Neural cell (in vitro differentiated cells): ENCODE measurements around the gene TPCN1. TPM values are rescaled to one million over a fixed set of nuclear protein-coding genes. Genes with fewer than 3 reads are reported as not detected.

Experiments used
- H2AFZ ChIP-seq: fragments of 200-600, 300-800 bp; sonication (generic), shearing (Covaris generic); 2 replicates; pipeline ENCODE4 v1.6.0; 2014; ENCODE audit warnings: low read depth, mild to moderate bottlenecking, antibody characterized with exemption, low read length, moderate library complexity
- H3F3A ChIP-seq: fragments of 200-600 bp; shearing (Covaris generic); 2 replicates; pipeline ENCODE4 v1.6.1; 2016; ENCODE audit warnings: mild to moderate bottlenecking, moderate library complexity, mixed read lengths, antibody characterized with exemption, low read length; ENCODE audit not compliant: insufficient read depth, poor library complexity, severe bottlenecking
- H3K27ac ChIP-seq: fragments of 200-600, 300-800 bp; sonication (generic), shearing (Covaris generic); 2 replicates; pipeline ENCODE4 v1.5.1; 2014; ENCODE audit warnings: mild to moderate bottlenecking, low read length, moderate library complexity
- H3K27me3 ChIP-seq: fragments of 300-800, 200-600 bp; sonication (generic), shearing (Covaris generic); 2 replicates; pipeline ENCODE4 v1.6.0; 2014; ENCODE audit warnings: mild to moderate bottlenecking, low read depth, low read length, moderate library complexity; ENCODE audit not compliant: insufficient read depth
- H3K36me3 ChIP-seq: fragments of 300-800, 200-600 bp; sonication (generic), shearing (Covaris generic); 2 replicates; pipeline ENCODE4 v1.5.1; 2014; ENCODE audit warnings: mild to moderate bottlenecking, antibody characterized with exemption, low read length, moderate library complexity; ENCODE audit not compliant: insufficient read depth
- H3K4me2 ChIP-seq: fragments of 300-800, 200-600 bp; sonication (generic), shearing (Covaris generic); 2 replicates; pipeline ENCODE4 v1.6.0; 2014; ENCODE audit warnings: mild to moderate bottlenecking, low read length
- H3K4me3 ChIP-seq: fragments of 300-800, 200-600 bp; sonication (generic), shearing (Covaris generic); 2 replicates; pipeline ENCODE4 v1.5.1; 2014; ENCODE audit warnings: mild to moderate bottlenecking, low read length, moderate library complexity
- H3K79me2 ChIP-seq: fragments of 200-600 bp; shearing (Covaris generic); replicated peaks from 2 replicates; pipeline ENCODE4 v1.6.0; 2014; ENCODE audit warnings: mild to moderate bottlenecking, low read length, moderate library complexity; ENCODE audit not compliant: insufficient read depth
- H3K9ac ChIP-seq: fragments of 300-800, 200-600 bp; sonication (generic), shearing (Covaris generic); 2 replicates; pipeline ENCODE4 v1.6.1; 2016; ENCODE audit warnings: mild to moderate bottlenecking, low read length, mixed read lengths
- H3K9me2 ChIP-seq: fragments of 200-600 bp; shearing (Covaris generic); 2 replicates; pipeline ENCODE4 v1.6.1; 2016; ENCODE audit warnings: mild to moderate bottlenecking, low read length, mixed read lengths; ENCODE audit not compliant: insufficient read depth
- H3K9me3 ChIP-seq: fragments of 200-600, 300-800 bp; sonication (generic), shearing (Covaris generic); 2 replicates; pipeline ENCODE4 v1.6.1; 2016; ENCODE audit warnings: mild to moderate bottlenecking, mixed run types, low read length, moderate library complexity, mixed read lengths
- H4K20me1 ChIP-seq: fragments of 200-600 bp; shearing (Covaris generic); 2 replicates; pipeline ENCODE4 v1.6.1; 2016; ENCODE audit warnings: mild to moderate bottlenecking, mixed run types; ENCODE audit not compliant: insufficient read depth
- EP300 ChIP-seq: fragments of 450-650 bp; conservative IDR thresholded peaks from 2 replicates; pipeline ENCODE4 v1.6.1; 2014; ENCODE audit warnings: antibody characterized with exemption, mild to moderate bottlenecking, moderate library complexity; ENCODE audit not compliant: poor library complexity, severe bottlenecking
- EZH2 ChIP-seq: fragments of 200-600, 300-800 bp; shearing (Covaris generic), sonication (generic); IDR thresholded peaks from 2 replicates; pipeline ENCODE4 v1.6.1; 2014; ENCODE audit warnings: antibody characterized with exemption, low read length, borderline replicate concordance, mild to moderate bottlenecking; ENCODE audit not compliant: insufficient read depth, poor library complexity, severe bottlenecking
- MXI1 ChIP-seq: fragments of 450-650 bp; conservative IDR thresholded peaks from 2 replicates; pipeline ENCODE4 v1.6.1; 2014; ENCODE audit warnings: antibody characterized with exemption, mild to moderate bottlenecking; ENCODE audit not compliant: poor library complexity, severe bottlenecking
- POLR2AphosphoS5 ChIP-seq: IDR thresholded peaks from 2 replicates; pipeline ENCODE4 v1.6.1; 2012
- RAD21 ChIP-seq: fragments of 450-650 bp; conservative IDR thresholded peaks from 2 replicates; pipeline ENCODE4 v1.6.1; 2014; ENCODE audit warnings: antibody characterized with exemption, mild to moderate bottlenecking, moderate library complexity
- REST ChIP-seq: IDR thresholded peaks from 2 replicates; pipeline ENCODE4 v1.6.1; 2012; ENCODE audit warnings: borderline replicate concordance
- SMC3 ChIP-seq: fragments of 450-650 bp; conservative IDR thresholded peaks from 2 replicates; pipeline ENCODE4 v1.6.1; 2014; ENCODE audit warnings: antibody characterized with exemption, mild to moderate bottlenecking, moderate library complexity; ENCODE audit not compliant: poor library complexity
- TAF1 ChIP-seq: IDR thresholded peaks from 2 replicates; pipeline ENCODE4 v1.6.1; 2012; ENCODE audit warnings: low read depth
- polyA plus RNA-seq: library from polyadenylated mRNA; depleted of rRNA; stranded (reverse); fragments of >200 nt; gene quantifications from 2 replicates; pipeline ENCODE4 v1.2.3, GENCODE V29; 2014
- TF ChIP-seq, protein P1 (sequence below): fragments of 450-650 bp; IDR thresholded peaks from 2 replicates; pipeline ENCODE4 v1.5.1; 2014; ENCODE audit warnings: antibody characterized with exemption, mild to moderate bottlenecking, moderate library complexity; ENCODE audit not compliant: poor library complexity, severe bottlenecking

Gene TPCN1
- polyA plus RNA-seq, 1 donor from 2014 or later: 4.0 TPM

- H3K79me2 ChIP-seq: no peaks in the 10 kb centered on the region
- H3K9me2 ChIP-seq: no peaks in the 10 kb centered on the region
- H3K36me3 ChIP-seq: no peaks in the 10 kb centered on the region
- TF ChIP-seq SMC3 (no peak), REST (no peak), MXI1 (no peak), EP300 (no peak), RAD21 (no peak), EZH2 (no peak), TAF1 (no peak), POLR2AphosphoS5 (no peak)
- TF ChIP-seq, protein P1, sequence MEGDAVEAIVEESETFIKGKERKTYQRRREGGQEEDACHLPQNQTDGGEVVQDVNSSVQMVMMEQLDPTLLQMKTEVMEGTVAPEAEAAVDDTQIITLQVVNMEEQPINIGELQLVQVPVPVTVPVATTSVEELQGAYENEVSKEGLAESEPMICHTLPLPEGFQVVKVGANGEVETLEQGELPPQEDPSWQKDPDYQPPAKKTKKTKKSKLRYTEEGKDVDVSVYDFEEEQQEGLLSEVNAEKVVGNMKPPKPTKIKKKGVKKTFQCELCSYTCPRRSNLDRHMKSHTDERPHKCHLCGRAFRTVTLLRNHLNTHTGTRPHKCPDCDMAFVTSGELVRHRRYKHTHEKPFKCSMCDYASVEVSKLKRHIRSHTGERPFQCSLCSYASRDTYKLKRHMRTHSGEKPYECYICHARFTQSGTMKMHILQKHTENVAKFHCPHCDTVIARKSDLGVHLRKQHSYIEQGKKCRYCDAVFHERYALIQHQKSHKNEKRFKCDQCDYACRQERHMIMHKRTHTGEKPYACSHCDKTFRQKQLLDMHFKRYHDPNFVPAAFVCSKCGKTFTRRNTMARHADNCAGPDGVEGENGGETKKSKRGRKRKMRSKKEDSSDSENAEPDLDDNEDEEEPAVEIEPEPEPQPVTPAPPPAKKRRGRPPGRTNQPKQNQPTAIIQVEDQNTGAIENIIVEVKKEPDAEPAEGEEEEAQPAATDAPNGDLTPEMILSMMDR: no peak
- H3K9ac ChIP-seq: no peak overlapping the region
- no peak overlapping the region for H3K4me3 ChIP-seq
- H3F3A ChIP-seq: no peaks in the 10 kb centered on the region
- H2AFZ ChIP-seq: no peak overlapping the region
- peaks cover 6% of the 10 kb centered on the region for H3K9me3 ChIP-seq
- no peaks in the 10 kb centered on the region for H4K20me1 ChIP-seq
- H3K27ac ChIP-seq: no peak overlapping the region
- no peak overlapping the region for H3K4me2 ChIP-seq
- no peaks in the 10 kb centered on the region for H3K27me3 ChIP-seq
Measured at GRCh38 chr12:113233967-113234366, 12.7 kb downstream of the TPCN1 start.

- Histone ChIP-seq H3K9me3 (peaks cover 6% of the 10 kb centered on the region), H3K9me2 (no peaks in the 10 kb centered on the region), H3K4me2 (no peak overlapping the region), H3K79me2 (no peaks in the 10 kb centered on the region), H3K9ac (no peak overlapping the region), H3K36me3 (no peaks in the 10 kb centered on the region), H3K27me3 (no peaks in the 10 kb centered on the region), H3F3A (no peaks in the 10 kb centered on the region), H3K4me3 (no peak overlapping the region), H2AFZ (no peak overlapping the region), H3K27ac (no peak overlapping the region), H4K20me1 (no peaks in the 10 kb centered on the region)
- TF ChIP-seq SMC3: no peak
Measured at GRCh38 chr12:113234483-113234882, 13.2 kb downstream of the TPCN1 start.

- H3K36me3 ChIP-seq: no peaks in the 10 kb centered on the region
- no peak overlapping the region for H3K4me2 ChIP-seq
- H3K27me3 ChIP-seq: no peaks in the 10 kb centered on the region
- no peaks in the 10 kb centered on the region for H3K9me2 ChIP-seq
- no peaks in the 10 kb centered on the region for H3K79me2 ChIP-seq
- H2AFZ ChIP-seq: no peak overlapping the region
- H3K27ac ChIP-seq: no peak overlapping the region
- no peak overlapping the region for H3K4me3 ChIP-seq
- H4K20me1 ChIP-seq: no peaks in the 10 kb centered on the region
- TF ChIP-seq POLR2AphosphoS5 (no peak), SMC3 (no peak), EZH2 (no peak), RAD21 (no peak), REST (no peak), MXI1 (no peak), EP300 (no peak), TAF1 (no peak)
- TF ChIP-seq, protein P1: no peak
- no peaks in the 10 kb centered on the region for H3F3A ChIP-seq
- H3K9me3 ChIP-seq: peaks cover 4% of the 10 kb centered on the region
- H3K9ac ChIP-seq: no peak overlapping the region
Measured at GRCh38 chr12:113235976-113236375, 14.7 kb downstream of the TPCN1 start.
